ENCODE results near the gene GRM7. TPM values are rescaled to one million over a fixed set of nuclear protein-coding genes. Genes with fewer than 3 reads are reported as not detected.

Gene GRM7
- total RNA-seq, 1 donor from 2014 or later, result 0.34 TPM

DNA sequence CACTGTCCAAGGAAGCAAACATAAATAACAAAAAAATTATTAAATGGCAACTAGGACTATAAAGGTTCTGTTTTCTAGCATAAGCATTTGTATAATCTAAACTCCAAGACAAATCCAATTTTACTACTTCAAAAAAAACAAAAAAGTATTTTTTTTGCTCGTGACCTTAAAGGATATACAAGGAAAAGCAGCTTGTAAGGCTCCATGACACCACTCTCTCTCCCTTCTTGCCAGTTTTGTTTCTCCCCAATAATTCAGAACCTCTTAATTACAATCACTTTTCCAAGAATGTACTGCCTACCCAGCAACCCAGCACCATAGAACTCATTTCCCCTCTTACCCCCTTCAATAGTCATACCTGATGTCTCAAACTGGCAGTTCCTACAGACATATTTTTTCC, 496.2 kb downstream of the GRM7 start:
- H3K27ac Mint-ChIP-seq, result no peak overlapping the region
- H3K9me3 Mint-ChIP-seq (ENCODE audit: low read depth), result no peaks in the 10 kb centered on the region
- TF ChIP-seq, protein P1, sequence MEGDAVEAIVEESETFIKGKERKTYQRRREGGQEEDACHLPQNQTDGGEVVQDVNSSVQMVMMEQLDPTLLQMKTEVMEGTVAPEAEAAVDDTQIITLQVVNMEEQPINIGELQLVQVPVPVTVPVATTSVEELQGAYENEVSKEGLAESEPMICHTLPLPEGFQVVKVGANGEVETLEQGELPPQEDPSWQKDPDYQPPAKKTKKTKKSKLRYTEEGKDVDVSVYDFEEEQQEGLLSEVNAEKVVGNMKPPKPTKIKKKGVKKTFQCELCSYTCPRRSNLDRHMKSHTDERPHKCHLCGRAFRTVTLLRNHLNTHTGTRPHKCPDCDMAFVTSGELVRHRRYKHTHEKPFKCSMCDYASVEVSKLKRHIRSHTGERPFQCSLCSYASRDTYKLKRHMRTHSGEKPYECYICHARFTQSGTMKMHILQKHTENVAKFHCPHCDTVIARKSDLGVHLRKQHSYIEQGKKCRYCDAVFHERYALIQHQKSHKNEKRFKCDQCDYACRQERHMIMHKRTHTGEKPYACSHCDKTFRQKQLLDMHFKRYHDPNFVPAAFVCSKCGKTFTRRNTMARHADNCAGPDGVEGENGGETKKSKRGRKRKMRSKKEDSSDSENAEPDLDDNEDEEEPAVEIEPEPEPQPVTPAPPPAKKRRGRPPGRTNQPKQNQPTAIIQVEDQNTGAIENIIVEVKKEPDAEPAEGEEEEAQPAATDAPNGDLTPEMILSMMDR (IDR thresholded peaks at IDR 0.05; ENCODE audit: unreplicated experiment), result no peak
- no peak overlapping the region for H3K4me3 Mint-ChIP-seq (ENCODE audit: low read depth)
- H3K4me1 Mint-ChIP-seq (ENCODE audit: low read depth), result no peaks in the 10 kb centered on the region
- no peaks in the 10 kb centered on the region for H3K27me3 Mint-ChIP-seq
- DNase-seq (ENCODE audit: low spot score, unreplicated experiment), result no peak
- no peaks in the 10 kb centered on the region for H3K36me3 Mint-ChIP-seq (ENCODE audit: insufficient read depth)

DNA sequence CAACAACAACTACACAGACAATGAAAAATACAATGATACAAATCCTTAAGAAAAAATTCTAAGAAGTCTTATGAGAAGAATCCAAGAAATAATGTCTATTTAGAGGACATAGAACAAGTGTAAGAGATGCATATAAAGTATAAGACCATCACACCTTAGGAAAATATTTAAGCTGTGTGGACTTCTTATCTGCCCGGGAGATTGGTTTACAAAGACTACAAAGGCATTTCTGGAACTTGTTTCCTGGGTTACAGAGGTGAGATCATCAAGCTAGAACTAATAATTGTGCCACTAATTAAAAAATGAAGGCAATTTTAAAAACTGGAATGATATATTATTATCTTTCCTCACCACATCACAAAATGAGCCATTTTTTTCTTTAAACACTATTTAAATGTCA, 507.1 kb downstream of the GRM7 start:
- TF ChIP-seq, protein P1 (IDR thresholded peaks at IDR 0.05; ENCODE audit: unreplicated experiment), result no peak
- Mint-ChIP-seq H3K27me3 (no peaks in the 10 kb centered on the region), H3K36me3 (ENCODE audit: insufficient read depth) (no peaks in the 10 kb centered on the region), H3K27ac (no peak overlapping the region), H3K4me3 (ENCODE audit: low read depth) (no peak overlapping the region), H3K9me3 (ENCODE audit: low read depth) (no peaks in the 10 kb centered on the region), H3K4me1 (ENCODE audit: low read depth) (peaks cover 12% of the 10 kb centered on the region)
- DNase-seq (ENCODE audit: low spot score, unreplicated experiment), result no peak

DNA sequence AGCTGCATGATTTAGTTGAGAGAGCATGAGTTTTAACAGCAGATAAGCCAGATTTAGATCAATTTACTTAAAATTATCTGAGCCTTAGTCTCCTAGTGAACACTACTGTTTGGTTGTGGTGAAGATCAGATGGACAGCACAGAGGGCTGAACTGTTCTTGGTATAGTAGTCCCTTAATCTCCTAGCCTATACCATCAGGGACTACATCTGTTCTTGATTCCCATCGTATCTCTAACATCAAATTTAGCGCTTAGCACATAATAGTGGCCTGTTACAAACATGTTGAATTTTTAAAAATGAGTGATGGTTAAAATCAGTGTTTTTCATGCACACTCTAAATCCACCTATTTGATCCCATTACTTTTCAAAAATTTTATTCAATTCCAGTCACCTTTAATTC, 507.7 kb downstream of the GRM7 start:
- Mint-ChIP-seq H3K36me3 (ENCODE audit: insufficient read depth) (no peaks in the 10 kb centered on the region), H3K27me3 (no peaks in the 10 kb centered on the region), H3K4me1 (ENCODE audit: low read depth) (peaks cover 12% of the 10 kb centered on the region), H3K4me3 (ENCODE audit: low read depth) (no peak overlapping the region), H3K9me3 (ENCODE audit: low read depth) (no peaks in the 10 kb centered on the region), H3K27ac (no peak overlapping the region)
- no peak for DNase-seq (ENCODE audit: low spot score, unreplicated experiment)
- TF ChIP-seq, protein P1 (IDR thresholded peaks at IDR 0.05; ENCODE audit: unreplicated experiment), result no peak

DNA sequence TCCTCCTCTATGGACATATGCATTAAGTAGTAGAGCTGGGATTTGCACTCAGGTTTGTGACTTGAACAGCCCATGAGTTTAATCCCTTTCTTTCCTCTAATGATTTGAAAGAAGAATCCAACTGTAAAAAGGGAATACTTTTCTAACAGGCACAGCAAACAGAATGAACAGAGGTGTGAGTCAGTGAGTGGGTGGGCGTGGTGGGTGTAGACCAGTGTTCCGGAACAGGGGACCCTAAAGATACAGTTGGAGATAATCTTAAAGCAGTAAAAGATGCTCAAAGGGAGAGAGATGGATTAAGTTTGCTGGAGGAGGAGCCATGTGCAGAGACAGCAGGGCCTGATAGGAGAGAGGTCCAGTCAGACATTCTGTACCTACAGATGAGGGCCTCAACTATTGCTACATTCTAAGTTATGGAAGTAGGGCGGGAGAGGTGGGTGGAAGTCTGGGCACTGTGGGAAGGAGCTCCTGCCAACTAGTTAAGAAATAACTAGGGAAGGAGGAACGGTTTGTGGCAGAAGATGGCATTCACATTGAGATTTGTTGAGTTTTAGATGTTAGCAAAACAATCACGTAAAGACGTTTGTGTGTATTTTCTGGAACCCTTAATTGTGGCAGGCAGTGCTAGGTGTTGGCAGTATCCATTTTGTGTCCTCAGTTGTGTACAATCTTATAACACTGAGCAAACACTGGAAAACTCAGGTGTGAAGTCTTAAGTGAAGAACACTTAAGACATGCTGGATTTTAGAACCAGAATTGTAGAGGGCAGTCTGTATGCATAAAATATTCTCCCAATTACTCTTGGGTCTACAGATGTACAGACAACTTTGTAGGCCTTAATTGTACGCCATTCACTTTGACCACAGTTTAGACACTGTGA, 511.0 kb downstream of the GRM7 start:
- TF ChIP-seq, protein P1 (IDR thresholded peaks at IDR 0.05; ENCODE audit: unreplicated experiment), result no peak
- H3K4me1 Mint-ChIP-seq (ENCODE audit: low read depth), result peaks cover 12% of the 10 kb centered on the region
- no peaks in the 10 kb centered on the region for H3K36me3 Mint-ChIP-seq (ENCODE audit: insufficient read depth)
- H3K4me3 Mint-ChIP-seq (ENCODE audit: low read depth), result no peak overlapping the region
- H3K27ac Mint-ChIP-seq, result no peak overlapping the region
- H3K9me3 Mint-ChIP-seq (ENCODE audit: low read depth), result no peaks in the 10 kb centered on the region
- no peaks in the 10 kb centered on the region for H3K27me3 Mint-ChIP-seq
- no peak for DNase-seq (ENCODE audit: low spot score, unreplicated experiment)

DNA sequence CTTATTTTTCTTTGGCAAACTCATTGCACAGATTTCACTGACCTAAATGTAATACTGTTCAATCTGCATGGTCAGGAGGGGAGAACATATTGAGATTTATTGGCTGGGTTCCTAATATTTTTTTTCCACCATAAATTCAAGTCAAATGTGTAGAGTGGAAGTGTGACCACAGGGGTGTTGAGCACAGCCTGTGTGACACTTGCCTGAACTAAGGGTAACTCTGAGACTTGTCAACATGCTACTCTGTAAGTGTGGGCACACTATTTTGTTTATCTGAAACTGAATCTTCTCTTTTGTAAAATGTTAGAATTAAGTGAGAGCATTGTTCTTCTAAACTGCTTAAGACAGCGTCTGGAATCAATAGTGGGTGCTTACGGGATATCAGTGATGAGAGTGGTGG, 516.2 kb downstream of the GRM7 start:
- H3K36me3 Mint-ChIP-seq (ENCODE audit: insufficient read depth), result no peaks in the 10 kb centered on the region

More for the DNA sequence above, 516.2 kb downstream of the GRM7 start:
- H3K4me1 Mint-ChIP-seq (ENCODE audit: low read depth), result peaks cover 5% of the 10 kb centered on the region
- H3K27ac Mint-ChIP-seq, result no peak overlapping the region
- TF ChIP-seq, protein P1 (IDR thresholded peaks at IDR 0.05; ENCODE audit: unreplicated experiment), result no peak
- H3K9me3 Mint-ChIP-seq (ENCODE audit: low read depth), result no peaks in the 10 kb centered on the region
- DNase-seq (ENCODE audit: low spot score, unreplicated experiment), result no peak
- no peaks in the 10 kb centered on the region for H3K27me3 Mint-ChIP-seq
- H3K4me3 Mint-ChIP-seq (ENCODE audit: low read depth), result no peak overlapping the region

Data from progenitor cell of endocrine pancreas (in vitro differentiated cells).